Tibial artery (tissue), 4 donors: ENCODE measurements around the gene PHF23.

Source experiments
- DNase-seq, 2 donors: peaks; one replicate each; pipeline ENCODE4 v3.0.0-alpha.2; 2019
- H3K27ac ChIP-seq, 2 donors: fragments of 200-600 bp; sonication (generic) in 1 of 2; 1 replicate in 1 of 2; 2 replicates in 1 of 2; pipeline ENCODE4 v1.5.1; 2018 to 2019; ENCODE audit warnings: mild to moderate bottlenecking in 1 of 2
- H3K27me3 ChIP-seq, 2 donors: fragments of 200-600 bp; sonication (generic) in 1 of 2; one replicate each; pipeline versions ENCODE4 v1.5.1 to v1.6.0; 2016 to 2019
- H3K36me3 ChIP-seq, 3 donors: fragments of 200-600 bp; sonication (generic) in 2 of 3; one replicate each; pipeline ENCODE4 v1.5.1; 2016 to 2019; ENCODE audit warnings: mild to moderate bottlenecking in 2 of 3
- H3K4me1 ChIP-seq, 4 donors: fragments of 200-600 bp; sonication (generic) in 2 of 4; 1 replicate in 3 of 4; 2 replicates in 1 of 4; pipeline ENCODE4 v1.5.1; 2016 to 2019
- H3K4me3 ChIP-seq, 2 donors: fragments of 200-600 bp; sonication (generic) in 1 of 2; 1 replicate in 1 of 2; 2 replicates in 1 of 2; pipeline ENCODE4 v1.5.1; 2018 to 2019; ENCODE audit warnings: mild to moderate bottlenecking in 2 of 2
- H3K9me3 ChIP-seq, 3 donors: fragments of 200-600 bp; sonication (generic) in 1 of 3; one replicate each; pipeline ENCODE4 v1.5.1; 2016 to 2019
- intact Hi-C: fragments of 100-400 bp; cut with DNase I; formaldehyde crosslinking; loops from one replicate; pipeline ENCODE4 v1.15.0; 2023; ENCODE audit warnings: low total_unique reads
- TF ChIP-seq, protein P1 (sequence below), 2 experiments: fragments of 200-600 bp in 1 of 2; fragments of 450-650 bp in 1 of 2; IDR thresholded peaks; one replicate each; pipeline ENCODE4 v1.5.1; 2017 to 2019; ENCODE audit warnings: antibody characterized with exemption in 2 of 2, mild to moderate bottlenecking in 1 of 2, moderate library complexity in 1 of 2

The PHF23 gene

GRCh38 chr17:7216242-7217112, 22.8 kb downstream of the PHF23 start:
- Histone ChIP-seq H3K27ac (peak overlapping the region; percentile 64 to 69), H3K4me3 (peak overlapping the region; percentile 44 to 49), H3K9me3 (no peaks in the 10 kb centered on the region), H3K36me3 (peaks cover 0 to 6% (median 0%) of the 10 kb centered on the region in 3 donors), H3K4me1 (peaks cover 0 to 69% (median 50%) of the 10 kb centered on the region in 4 donors), H3K27me3 (peaks cover 0 to 22% of the 10 kb centered on the region in 2 donors)
- no peak for DNase-seq
- intact Hi-C loops: no loop called here
- TF ChIP-seq, protein P1, sequence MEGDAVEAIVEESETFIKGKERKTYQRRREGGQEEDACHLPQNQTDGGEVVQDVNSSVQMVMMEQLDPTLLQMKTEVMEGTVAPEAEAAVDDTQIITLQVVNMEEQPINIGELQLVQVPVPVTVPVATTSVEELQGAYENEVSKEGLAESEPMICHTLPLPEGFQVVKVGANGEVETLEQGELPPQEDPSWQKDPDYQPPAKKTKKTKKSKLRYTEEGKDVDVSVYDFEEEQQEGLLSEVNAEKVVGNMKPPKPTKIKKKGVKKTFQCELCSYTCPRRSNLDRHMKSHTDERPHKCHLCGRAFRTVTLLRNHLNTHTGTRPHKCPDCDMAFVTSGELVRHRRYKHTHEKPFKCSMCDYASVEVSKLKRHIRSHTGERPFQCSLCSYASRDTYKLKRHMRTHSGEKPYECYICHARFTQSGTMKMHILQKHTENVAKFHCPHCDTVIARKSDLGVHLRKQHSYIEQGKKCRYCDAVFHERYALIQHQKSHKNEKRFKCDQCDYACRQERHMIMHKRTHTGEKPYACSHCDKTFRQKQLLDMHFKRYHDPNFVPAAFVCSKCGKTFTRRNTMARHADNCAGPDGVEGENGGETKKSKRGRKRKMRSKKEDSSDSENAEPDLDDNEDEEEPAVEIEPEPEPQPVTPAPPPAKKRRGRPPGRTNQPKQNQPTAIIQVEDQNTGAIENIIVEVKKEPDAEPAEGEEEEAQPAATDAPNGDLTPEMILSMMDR (IDR thresholded peaks at IDR 0.05): no peak

DNA sequence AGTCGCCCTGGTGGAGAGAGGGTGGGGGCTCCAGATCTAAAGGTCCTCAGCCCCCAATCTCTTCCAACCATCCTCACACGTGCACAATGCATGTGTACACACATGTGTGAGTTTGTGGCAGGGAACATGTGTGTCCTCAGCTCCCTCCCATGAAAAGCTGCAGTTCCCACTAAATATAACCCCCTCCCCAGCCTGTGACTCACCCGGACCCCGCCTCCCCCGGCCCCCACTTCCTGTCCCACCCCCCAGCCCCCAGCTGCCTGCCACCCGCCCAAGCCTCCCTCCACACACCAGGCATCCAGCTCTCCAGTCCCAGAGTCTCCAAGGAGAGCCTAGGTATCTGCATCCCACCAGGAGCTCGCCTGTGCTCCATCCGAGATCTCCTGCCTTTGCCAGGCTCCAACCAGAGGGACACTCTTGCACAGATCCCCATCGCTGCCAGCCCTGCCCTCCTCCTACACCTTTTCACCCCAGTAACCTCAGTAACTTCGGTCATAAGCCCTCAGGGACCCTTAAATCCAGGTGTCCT, 23.5 kb downstream of the PHF23 start:
- DNase-seq: no peak
- intact Hi-C loops: no loop called here
- peak overlapping the region; percentile 59 to 64 for H3K27ac ChIP-seq
- peaks cover 0 to 61% (median 42%) of the 10 kb centered on the region in 4 donors for H3K4me1 ChIP-seq
- H3K27me3 ChIP-seq: peaks cover 0 to 30% of the 10 kb centered on the region in 2 donors
- no peaks in the 10 kb centered on the region for H3K36me3 ChIP-seq
- no peaks in the 10 kb centered on the region for H3K9me3 ChIP-seq
- TF ChIP-seq, protein P1 (IDR thresholded peaks at IDR 0.05): no peak
- peak overlapping the region in 1 of 2 donors; percentile 49 for H3K4me3 ChIP-seq

DNA sequence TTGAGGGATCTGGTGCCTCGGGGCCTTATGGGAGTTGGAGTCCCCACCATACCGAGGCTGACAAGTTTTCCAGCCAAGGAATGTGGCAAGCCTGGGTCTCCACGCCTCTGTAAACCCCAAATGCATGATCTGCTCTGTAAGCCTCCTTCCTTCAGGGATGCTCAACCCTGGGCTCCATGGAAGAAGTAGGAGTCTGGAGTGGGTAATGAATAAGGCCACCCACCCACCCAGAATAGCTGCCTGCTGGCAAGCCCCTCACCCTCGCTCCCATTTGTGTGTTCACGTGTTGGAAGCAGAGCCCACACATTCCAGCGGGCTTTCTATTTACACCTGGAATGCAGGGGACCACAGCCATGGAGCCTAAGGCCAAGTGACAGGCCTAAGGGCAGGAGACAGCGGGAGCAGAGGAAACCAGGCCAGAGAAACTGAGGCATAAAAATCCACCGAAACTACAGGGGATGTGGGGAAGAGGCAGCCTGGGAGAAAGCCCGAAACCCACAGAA, 24.1 kb downstream of the PHF23 start:
- TF ChIP-seq, protein P1 (IDR thresholded peaks at IDR 0.05): no peak
- DNase-seq: no peak
- intact Hi-C loops: no loop called here
- Histone ChIP-seq H3K27ac (peak overlapping the region; percentile 59 to 64), H3K27me3 (peaks cover 0 to 34% of the 10 kb centered on the region in 2 donors), H3K9me3 (no peaks in the 10 kb centered on the region), H3K4me1 (peaks cover 0 to 56% (median 37%) of the 10 kb centered on the region in 4 donors), H3K4me3 (peak overlapping the region; percentile 49 to 53), H3K36me3 (no peaks in the 10 kb centered on the region)

DNA sequence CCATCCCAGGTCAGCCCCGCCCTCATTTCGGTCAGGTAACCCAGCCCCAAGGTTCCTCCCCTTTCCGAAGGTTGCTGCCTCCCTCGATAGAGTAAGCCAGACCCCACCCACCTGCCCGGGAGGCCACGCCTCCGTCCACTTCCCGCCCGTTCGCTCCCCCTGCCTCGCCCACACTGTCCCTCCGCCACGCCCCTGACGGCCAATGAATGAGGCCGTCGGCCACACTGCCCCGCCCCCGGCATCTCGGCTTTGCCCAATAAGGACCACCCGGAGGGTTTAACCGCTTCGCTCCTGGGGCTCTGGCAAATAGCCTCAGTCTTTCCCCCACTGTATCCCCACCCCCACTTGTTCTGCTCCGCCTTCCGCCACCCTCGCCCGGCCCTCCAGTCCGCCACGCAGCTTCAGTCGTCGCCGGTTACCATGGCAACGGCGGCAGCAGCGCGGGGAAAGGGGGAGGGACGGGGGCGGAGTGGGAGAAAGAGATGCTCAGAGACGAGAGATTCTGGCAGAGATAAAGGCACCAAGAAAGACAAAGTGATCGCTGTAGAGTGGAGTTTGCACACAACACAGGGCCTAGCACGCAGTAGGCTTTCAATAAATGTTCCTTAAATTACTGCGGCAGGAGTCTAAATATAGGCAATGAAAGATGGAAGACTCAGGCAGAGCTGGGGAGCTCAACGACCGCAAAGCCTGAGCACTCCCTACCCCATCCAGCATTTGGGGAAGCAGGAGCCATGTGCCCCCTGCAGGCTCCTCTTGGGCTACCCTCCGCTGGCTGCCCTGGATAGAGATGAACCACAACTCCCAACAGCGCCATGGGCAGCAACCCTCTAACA, 24.7 kb downstream of the PHF23 start:
- intact Hi-C loops: no loop called here
- Histone ChIP-seq H3K27ac (peak overlapping the region; percentile 59 to 64), H3K27me3 (peaks cover 0 to 34% of the 10 kb centered on the region in 2 donors), H3K36me3 (no peaks in the 10 kb centered on the region), H3K4me1 (peaks cover 0 to 56% (median 36%) of the 10 kb centered on the region in 4 donors), H3K4me3 (peak overlapping the region; percentile 49 to 53), H3K9me3 (no peaks in the 10 kb centered on the region)
- DNase-seq: peak; percentile 98
- TF ChIP-seq, protein P1 (IDR thresholded peaks at IDR 0.05): peak; percentile 32 to 49

GRCh38 chr17:7213895-7214299, 25.4 kb downstream of the PHF23 start:
- Histone ChIP-seq H3K4me3 (peak overlapping the region; percentile 49 to 53), H3K36me3 (no peaks in the 10 kb centered on the region), H3K9me3 (no peaks in the 10 kb centered on the region), H3K4me1 (peaks cover 0 to 49% (median 31%) of the 10 kb centered on the region in 4 donors), H3K27ac (peak overlapping the region; percentile 59 to 64), H3K27me3 (peaks cover 0 to 37% of the 10 kb centered on the region in 2 donors)
- DNase-seq: peak in 1 of 2 donors; percentile 71
- TF ChIP-seq, protein P1 (IDR thresholded peaks at IDR 0.05): peak in 1 of 2 experiments; percentile 27
- intact Hi-C loops: no loop called here
